GM12864 (cell line): ENCODE results near the gene ABTB2.

Experiments
- DNase-seq: peaks from one replicate; pipeline ENCODE4 v3.0.0-alpha.2; 2011; ENCODE audit warnings: low read depth
- H3K4me3 ChIP-seq: 2 replicates; pipeline ENCODE4 v1.5.1; 2011; ENCODE audit warnings: mild to moderate bottlenecking, low read depth, low read length, control low read depth
- CTCF ChIP-seq: IDR thresholded peaks from 2 replicates; pipeline ENCODE4 v1.5.1; 2011; ENCODE audit warnings: low read depth, mild to moderate bottlenecking, moderate library complexity, low read length, control low read depth, inconsistent platforms; ENCODE audit errors: missing control alignments

ABTB2 gene

GRCh38 chr11:34339149-34340064 is 18.4 kb downstream of the ABTB2 start:
- no peak overlapping the region for H3K4me3 ChIP-seq
- DNase-seq = no peak
- no peak for TF ChIP-seq CTCF

GRCh38 chr11:34337016-34337415 is 20.8 kb downstream of the ABTB2 start:
- no peak for TF ChIP-seq CTCF
- no peak overlapping the region for H3K4me3 ChIP-seq
- no peak for DNase-seq

- TF ChIP-seq CTCF = no peak
- no peak overlapping the region for H3K4me3 ChIP-seq
These were observed 22.0 kb downstream of the ABTB2 start for GRCh38 chr11:34335801-34336200.

GRCh38 chr11:34335331-34335730 is 22.5 kb downstream of the ABTB2 start:
- no peak for DNase-seq
- H3K4me3 ChIP-seq = no peak overlapping the region
- TF ChIP-seq CTCF = no peak

More at GRCh38 chr11:34335801-34336200, 22.0 kb downstream of the ABTB2 start:
- DNase-seq = no peak

GRCh38 chr11:34333787-34334186 is 24.0 kb downstream of the ABTB2 start:
- no peak overlapping the region for H3K4me3 ChIP-seq
- DNase-seq = no peak
- no peak for TF ChIP-seq CTCF

- no peak for DNase-seq
- no peak for TF ChIP-seq CTCF
- no peak overlapping the region for H3K4me3 ChIP-seq
These were observed 25.3 kb downstream of the ABTB2 start for GRCh38 chr11:34332524-34332923.

- DNase-seq = no peak
- H3K4me3 ChIP-seq = no peak overlapping the region
- TF ChIP-seq CTCF = no peak
These were observed 26.1 kb downstream of the ABTB2 start for GRCh38 chr11:34331736-34332135.
